Natural killer cell treated with Interleukin-12 subunit alpha and Interleukin-12 subunit beta and Interleukin-15 and Interleukin-18, amount 100 ng/mL, for 72 hours (primary cell): ENCODE measurements around the gene EXOC4. TPM values are rescaled to one million over a fixed set of nuclear protein-coding genes. Genes with fewer than 3 reads are reported as not detected.

Source experiments
- ATAC-seq, 2 donors: fragments of 150-1000 bp; cut with Tn5 transposase in 1 of 2; sonication (Bioruptor Pico), chemical (Tn5 transposase) in 1 of 2; 2 replicates each; pipeline ENCODE4 v1.10.0; 2021
- DNase-seq: peaks from one replicate; pipeline ENCODE4 v3.0.0; 2022; ENCODE audit warnings: low spot score
- H3K27ac Mint-ChIP-seq, 2 donors: 1 replicate in 1 of 2; 2 replicates in 1 of 2; pipeline ENCODE4 v1.8.0; 2022; ENCODE audit warnings: mixed read lengths in 2 of 2, mild to moderate bottlenecking in 1 of 2, moderate library complexity in 1 of 2
- H3K27me3 Mint-ChIP-seq, 2 donors: 1 replicate in 1 of 2; 2 replicates in 1 of 2; pipeline ENCODE4 v1.8.0; 2022; ENCODE audit warnings: mixed read lengths in 2 of 2
- H3K36me3 Mint-ChIP-seq: one replicate; pipeline ENCODE4 v1.8.0; 2022; ENCODE audit warnings: mixed read lengths
- H3K4me1 Mint-ChIP-seq, 2 donors: 1 replicate in 1 of 2; 2 replicates in 1 of 2; pipeline ENCODE4 v1.8.0; 2022; ENCODE audit warnings: low read depth in 2 of 2, mixed read lengths in 2 of 2, mild to moderate bottlenecking in 1 of 2
- H3K4me3 Mint-ChIP-seq: one replicate; pipeline ENCODE4 v1.8.0; 2022; ENCODE audit warnings: mixed read lengths
- H3K9me3 Mint-ChIP-seq: 2 replicates; pipeline ENCODE4 v1.8.0; 2022; ENCODE audit warnings: mixed read lengths
- total RNA-seq, 2 donors: library from RNA; stranded (reverse); gene quantifications; one replicate each; pipeline ENCODE4 v1.2.3, GENCODE V29; 2022

EXOC4 gene
- total RNA-seq, 2 donors from 2014 or later: 78.5 to 107 TPM

GRCh38 chr7:133789974-133790373, 537.1 kb downstream of the EXOC4 start:
- H3K27me3 Mint-ChIP-seq: no peaks in the 10 kb centered on the region
- no peak for ATAC-seq
- H3K36me3 Mint-ChIP-seq: no peaks in the 10 kb centered on the region
- no peak overlapping the region for H3K4me3 Mint-ChIP-seq
- no peaks in the 10 kb centered on the region for H3K9me3 Mint-ChIP-seq
- no peak for DNase-seq
- no peak overlapping the region for H3K27ac Mint-ChIP-seq
- H3K4me1 Mint-ChIP-seq: peaks cover 0 to 3% of the 10 kb centered on the region in 2 donors

GRCh38 chr7:133790911-133791310, 538.0 kb downstream of the EXOC4 start:
- Mint-ChIP-seq H3K27ac (no peak overlapping the region), H3K27me3 (no peaks in the 10 kb centered on the region), H3K4me3 (no peak overlapping the region), H3K4me1 (peaks cover 0 to 3% of the 10 kb centered on the region in 2 donors), H3K36me3 (no peaks in the 10 kb centered on the region), H3K9me3 (no peaks in the 10 kb centered on the region)
- ATAC-seq (no peak), DNase-seq (no peak)

GRCh38 chr7:133794479-133794878, 541.6 kb downstream of the EXOC4 start:
- ATAC-seq (no peak), DNase-seq (no peak)
- Mint-ChIP-seq H3K9me3 (no peaks in the 10 kb centered on the region), H3K27ac (no peak overlapping the region), H3K4me3 (no peak overlapping the region), H3K4me1 (peaks cover 0 to 3% of the 10 kb centered on the region in 2 donors), H3K36me3 (no peaks in the 10 kb centered on the region), H3K27me3 (no peaks in the 10 kb centered on the region)

- no peaks in the 10 kb centered on the region for H3K27me3 Mint-ChIP-seq
- peaks cover 0 to 3% of the 10 kb centered on the region in 2 donors for H3K4me1 Mint-ChIP-seq
- H3K4me3 Mint-ChIP-seq: no peak overlapping the region
- ATAC-seq: no peak
- H3K9me3 Mint-ChIP-seq: no peaks in the 10 kb centered on the region
- H3K36me3 Mint-ChIP-seq: no peaks in the 10 kb centered on the region
- no peak for DNase-seq
- no peak overlapping the region for H3K27ac Mint-ChIP-seq
Observed at GRCh38 chr7:133795068-133795665, 542.3 kb downstream of the EXOC4 start.

- Mint-ChIP-seq H3K27me3 (no peaks in the 10 kb centered on the region), H3K9me3 (no peaks in the 10 kb centered on the region), H3K36me3 (no peaks in the 10 kb centered on the region), H3K4me3 (no peak overlapping the region), H3K27ac (no peak overlapping the region), H3K4me1 (peaks cover 0 to 3% of the 10 kb centered on the region in 2 donors)
- ATAC-seq: no peak
- no peak for DNase-seq
Observed at GRCh38 chr7:133796782-133797745, 544.2 kb downstream of the EXOC4 start.

- no peaks in the 10 kb centered on the region for H3K36me3 Mint-ChIP-seq
- DNase-seq: no peak
- no peak overlapping the region for H3K27ac Mint-ChIP-seq
- no peaks in the 10 kb centered on the region for H3K27me3 Mint-ChIP-seq
- H3K4me3 Mint-ChIP-seq: no peak overlapping the region
- ATAC-seq: no peak
- no peaks in the 10 kb centered on the region for H3K9me3 Mint-ChIP-seq
- H3K4me1 Mint-ChIP-seq: peaks cover 0 to 3% of the 10 kb centered on the region in 2 donors
Observed at GRCh38 chr7:133797818-133798520, 545.1 kb downstream of the EXOC4 start.

DNA sequence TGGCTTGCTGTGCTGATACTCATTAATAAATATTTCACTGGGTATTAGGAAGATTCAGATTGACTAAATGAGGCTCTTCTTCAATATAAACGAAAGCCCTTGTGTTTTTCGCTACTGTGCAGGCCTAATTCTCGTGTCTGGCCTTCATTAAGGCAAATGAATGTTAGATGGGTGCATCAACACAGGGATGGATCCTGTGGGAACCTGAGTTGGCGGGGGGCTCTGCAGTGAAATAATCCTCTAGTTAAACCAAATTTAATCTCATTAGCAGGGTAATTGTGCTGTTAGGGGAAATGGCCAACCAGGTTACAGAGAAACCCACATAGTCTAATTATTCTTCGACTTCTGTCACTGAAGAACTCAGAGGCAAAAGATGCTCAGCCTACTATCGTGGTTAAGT, 548.5 kb downstream of the EXOC4 start:
- H3K4me1 Mint-ChIP-seq: peaks cover 0 to 4% of the 10 kb centered on the region in 2 donors
- no peak overlapping the region for H3K4me3 Mint-ChIP-seq
- no peaks in the 10 kb centered on the region for H3K9me3 Mint-ChIP-seq
- H3K27me3 Mint-ChIP-seq: no peaks in the 10 kb centered on the region
- no peaks in the 10 kb centered on the region for H3K36me3 Mint-ChIP-seq
- no peak for DNase-seq
- H3K27ac Mint-ChIP-seq: no peak overlapping the region
- ATAC-seq: no peak

DNA sequence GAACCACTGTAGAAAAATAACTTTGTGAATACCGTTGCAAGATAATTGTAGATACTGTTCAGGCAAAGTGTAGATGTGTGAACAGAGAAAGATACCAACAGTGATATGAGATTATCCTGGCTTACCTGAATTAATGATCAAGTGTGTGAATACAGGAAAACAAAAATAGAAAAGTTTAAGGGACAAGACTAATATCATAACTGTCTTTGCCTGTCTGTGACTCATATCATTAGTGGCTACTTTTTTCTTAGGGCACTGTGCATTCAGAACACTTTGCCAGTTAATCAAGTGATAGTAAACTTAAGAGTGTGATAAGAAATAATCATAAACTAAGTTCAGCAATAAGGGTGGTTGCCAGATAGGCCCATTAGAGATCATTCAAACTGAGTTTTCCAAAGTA, 551.2 kb downstream of the EXOC4 start:
- H3K4me3 Mint-ChIP-seq: no peak overlapping the region
- no peaks in the 10 kb centered on the region for H3K36me3 Mint-ChIP-seq
- no peak for DNase-seq
- no peaks in the 10 kb centered on the region for H3K9me3 Mint-ChIP-seq
- peak in 1 of 2 donors; percentile 20 for ATAC-seq
- no peak overlapping the region for H3K27ac Mint-ChIP-seq
- H3K4me1 Mint-ChIP-seq: peaks cover 0 to 4% of the 10 kb centered on the region in 2 donors
- H3K27me3 Mint-ChIP-seq: no peaks in the 10 kb centered on the region

DNA sequence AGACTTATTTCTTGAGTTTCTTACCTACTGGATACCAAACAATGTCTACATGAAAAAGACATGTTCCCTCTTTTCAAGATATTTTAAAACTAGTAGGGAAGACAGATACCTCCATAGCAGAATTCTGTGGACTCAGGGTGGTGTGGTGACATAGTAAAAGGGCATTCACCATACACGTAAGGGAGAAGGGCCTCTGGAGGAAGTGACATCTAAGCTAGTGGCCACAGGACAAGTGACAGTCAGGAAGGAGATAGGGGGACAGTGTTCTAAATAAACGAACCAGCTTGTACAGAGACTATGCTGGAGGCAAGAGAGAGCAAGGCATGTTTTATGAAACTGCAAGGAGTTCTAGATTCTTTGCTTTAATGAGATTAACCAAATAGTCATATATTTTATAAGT, 552.5 kb downstream of the EXOC4 start:
- no peaks in the 10 kb centered on the region for H3K36me3 Mint-ChIP-seq
- no peaks in the 10 kb centered on the region for H3K9me3 Mint-ChIP-seq
- no peaks in the 10 kb centered on the region for H3K27me3 Mint-ChIP-seq
- no peak for ATAC-seq
- H3K4me1 Mint-ChIP-seq: peaks cover 0 to 4% of the 10 kb centered on the region in 2 donors
- no peak overlapping the region for H3K27ac Mint-ChIP-seq
- H3K4me3 Mint-ChIP-seq: no peak overlapping the region
- DNase-seq: no peak

GRCh38 chr7:133807624-133808492, 555.0 kb downstream of the EXOC4 start:
- H3K9me3 Mint-ChIP-seq: no peaks in the 10 kb centered on the region
- ATAC-seq: no peak

DNA sequence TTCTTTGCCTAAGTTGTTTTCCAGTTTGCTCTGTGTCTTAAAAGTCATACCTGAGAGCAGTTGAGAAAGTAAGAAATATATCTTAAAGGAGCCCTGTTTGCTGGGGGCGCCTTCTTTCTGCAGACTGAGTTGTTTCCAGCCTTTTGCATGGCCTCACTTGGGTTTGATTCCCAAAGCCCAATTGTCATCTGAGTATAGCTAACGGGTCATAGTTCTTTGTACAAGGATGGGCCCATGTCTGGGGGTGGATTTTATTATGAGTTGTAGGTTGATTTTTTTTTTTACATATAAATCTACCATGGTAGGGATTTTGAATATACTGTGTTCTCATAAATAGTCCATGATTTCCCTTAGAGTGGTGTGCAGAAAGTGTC, 555.6 kb downstream of the EXOC4 start:
- no peak overlapping the region for H3K27ac Mint-ChIP-seq
- H3K9me3 Mint-ChIP-seq: no peaks in the 10 kb centered on the region
- ATAC-seq (no peak), DNase-seq (no peak)
- no peaks in the 10 kb centered on the region for H3K27me3 Mint-ChIP-seq
- H3K36me3 Mint-ChIP-seq: no peaks in the 10 kb centered on the region
- no peak overlapping the region for H3K4me3 Mint-ChIP-seq
- H3K4me1 Mint-ChIP-seq: peaks cover 0 to 9% of the 10 kb centered on the region in 2 donors

More at GRCh38 chr7:133807624-133808492, 555.0 kb downstream of the EXOC4 start:
- no peak overlapping the region for H3K27ac Mint-ChIP-seq
- H3K4me3 Mint-ChIP-seq: no peak overlapping the region
- H3K27me3 Mint-ChIP-seq: no peaks in the 10 kb centered on the region
- no peak for DNase-seq
- no peaks in the 10 kb centered on the region for H3K36me3 Mint-ChIP-seq
- H3K4me1 Mint-ChIP-seq: peaks cover 0 to 9% of the 10 kb centered on the region in 2 donors

- Mint-ChIP-seq H3K27ac (no peak overlapping the region), H3K9me3 (no peaks in the 10 kb centered on the region)
Observed at GRCh38 chr7:133812877-133813276, 560.0 kb downstream of the EXOC4 start.

DNA sequence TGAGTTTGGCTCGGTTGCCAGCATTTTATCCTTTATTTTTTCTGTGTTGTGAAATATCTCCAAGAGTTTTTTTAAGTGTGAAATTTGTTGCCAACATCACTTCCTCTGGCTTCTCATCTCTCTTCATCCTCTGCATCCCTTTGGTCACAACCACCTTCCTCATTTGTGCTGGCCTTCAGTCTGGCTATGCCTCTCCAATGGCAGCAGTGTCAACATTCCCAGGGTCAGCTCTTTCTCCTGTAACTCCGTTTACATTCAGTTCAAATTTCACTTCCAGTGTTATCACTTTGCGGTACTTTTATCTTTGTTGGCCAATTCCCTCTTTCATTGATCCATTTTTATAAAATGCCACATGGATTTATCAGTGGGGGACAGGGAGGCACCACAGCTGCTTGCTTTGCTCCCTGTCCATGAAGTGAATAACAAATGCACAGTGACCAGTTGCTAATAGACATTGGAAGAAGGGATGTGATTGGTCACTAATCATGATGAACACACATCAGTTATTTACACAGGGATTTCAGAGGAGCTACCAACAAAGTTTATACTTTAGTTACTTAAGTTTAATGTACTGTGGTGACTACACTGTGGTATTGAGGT, 562.8 kb downstream of the EXOC4 start:
- Mint-ChIP-seq H3K4me3 (no peak overlapping the region), H3K4me1 (peaks cover 0 to 8% of the 10 kb centered on the region in 2 donors), H3K27ac (no peak overlapping the region), H3K36me3 (peaks cover 13% of the 10 kb centered on the region), H3K9me3 (no peaks in the 10 kb centered on the region), H3K27me3 (no peaks in the 10 kb centered on the region)
- no peak for DNase-seq
- no peak for ATAC-seq

More at GRCh38 chr7:133812877-133813276, 560.0 kb downstream of the EXOC4 start:
- Mint-ChIP-seq H3K36me3 (no peaks in the 10 kb centered on the region), H3K4me3 (no peak overlapping the region), H3K27me3 (no peaks in the 10 kb centered on the region), H3K4me1 (peaks cover 0 to 8% of the 10 kb centered on the region in 2 donors)
- no peak for ATAC-seq
- DNase-seq: no peak
